H9 (cell line): ENCODE results near the gene TMEM236. TPM values are rescaled to one million over a fixed set of nuclear protein-coding genes. Genes with fewer than 3 reads are reported as not detected.

ENCODE experiments used
- DNase-seq: peaks from one replicate; pipeline ENCODE4 v3.0.0-alpha.2; 2017
- H2AFZ ChIP-seq: one replicate; pipeline ENCODE4 v1.6.1; 2013; ENCODE audit warnings: mild to moderate bottlenecking, low read length, control low read depth, moderate library complexity
- H2AK5ac ChIP-seq: 2 replicates; pipeline ENCODE4 v1.6.1; 2013; ENCODE audit warnings: low read length, control low read depth, mixed read lengths; ENCODE audit not compliant: insufficient read length
- H2BK120ac ChIP-seq: one replicate; pipeline ENCODE4 v1.6.1; 2013; ENCODE audit warnings: low read depth, mild to moderate bottlenecking, low read length, control low read depth, inconsistent platforms; ENCODE audit not compliant: poor library complexity, severe bottlenecking
- H2BK12ac ChIP-seq: 2 replicates; pipeline ENCODE4 v1.6.1; 2013; ENCODE audit warnings: low read length, control low read depth, mixed read lengths, low read depth; ENCODE audit not compliant: insufficient read length
- H2BK15ac ChIP-seq: 2 replicates; pipeline ENCODE4 v1.6.1; 2013; ENCODE audit warnings: low read depth, low read length, control low read depth
- H2BK20ac ChIP-seq: one replicate; pipeline ENCODE4 v1.6.1; 2013; ENCODE audit warnings: low read depth, mild to moderate bottlenecking, low read length, control low read depth, inconsistent platforms; ENCODE audit not compliant: poor library complexity, severe bottlenecking
- H2BK5ac ChIP-seq: 2 replicates; pipeline ENCODE4 v1.6.1; 2013; ENCODE audit warnings: low read length, control low read depth, mixed read lengths; ENCODE audit not compliant: insufficient read length
- H3K14ac ChIP-seq: 2 replicates; pipeline ENCODE4 v1.6.1; 2013; ENCODE audit warnings: low read length, control low read depth; ENCODE audit not compliant: insufficient read depth
- H3K18ac ChIP-seq: 2 replicates; pipeline ENCODE4 v1.6.1; 2013; ENCODE audit warnings: low read depth, mild to moderate bottlenecking, mixed read lengths, low read length, control low read depth; ENCODE audit not compliant: insufficient read length
- H3K23ac ChIP-seq: 2 replicates; pipeline ENCODE4 v1.6.1; 2013; ENCODE audit warnings: low read length, control low read depth, mixed read lengths, low read depth; ENCODE audit not compliant: insufficient read length
- H3K23me2 ChIP-seq: 2 replicates; pipeline ENCODE4 v1.6.1; 2013; ENCODE audit warnings: low read depth, mild to moderate bottlenecking, mixed read lengths, low read length, control low read depth; ENCODE audit not compliant: insufficient read length, poor library complexity, severe bottlenecking
- H3K27ac ChIP-seq: 2 replicates; pipeline ENCODE4 v1.5.1; 2013; ENCODE audit warnings: low read length, control low read depth, mixed read lengths, low read depth; ENCODE audit not compliant: insufficient read length
- H3K27me3 ChIP-seq: 2 replicates; pipeline ENCODE4 v1.6.1; 2013; ENCODE audit warnings: low read length, control low read depth, inconsistent platforms; ENCODE audit not compliant: insufficient read depth
- H3K4ac ChIP-seq: 2 replicates; pipeline ENCODE4 v1.6.1; 2013; ENCODE audit warnings: low read depth, mild to moderate bottlenecking, control low read depth, inconsistent platforms, low read length, moderate library complexity
- H3K4me1 ChIP-seq: 2 replicates; pipeline ENCODE4 v1.6.1; 2013; ENCODE audit warnings: low read length, control low read depth, inconsistent platforms; ENCODE audit not compliant: insufficient read depth
- H3K4me2 ChIP-seq: 2 replicates; pipeline ENCODE4 v1.6.1; 2013; ENCODE audit warnings: low read length, control low read depth, mixed read lengths; ENCODE audit not compliant: insufficient read length, insufficient read depth
- H3K56ac ChIP-seq: 2 replicates; pipeline ENCODE4 v1.6.1; 2013; ENCODE audit warnings: low read depth, mild to moderate bottlenecking, mixed read lengths, low read length, control low read depth; ENCODE audit not compliant: insufficient read length
- H3K79me1 ChIP-seq: 2 replicates; pipeline ENCODE4 v1.6.1; 2013; ENCODE audit warnings: low read depth, mild to moderate bottlenecking, moderate library complexity, low read length, control low read depth, inconsistent platforms; ENCODE audit not compliant: insufficient read depth, poor library complexity, severe bottlenecking
- H3K79me2 ChIP-seq: 2 replicates; pipeline ENCODE4 v1.6.1; 2013; ENCODE audit warnings: low read length, control low read depth, inconsistent platforms; ENCODE audit not compliant: insufficient read depth
- H3K9ac ChIP-seq: 2 replicates; pipeline ENCODE4 v1.6.1; 2013; ENCODE audit warnings: low read length, control low read depth, mixed read lengths; ENCODE audit not compliant: insufficient read length; ENCODE audit errors: extremely low read depth
- H3K9me3 ChIP-seq: one replicate; pipeline ENCODE4 v1.6.1; 2013; ENCODE audit warnings: low read depth, low read length, inconsistent platforms; ENCODE audit not compliant: control insufficient read depth
- H3T11ph ChIP-seq: one replicate; pipeline ENCODE4 v1.6.1; 2013; ENCODE audit warnings: mild to moderate bottlenecking, low read length, control low read depth, inconsistent platforms
- H4K20me1 ChIP-seq: one replicate; pipeline ENCODE4 v1.6.1; 2013; ENCODE audit not compliant: control insufficient read depth, insufficient read length, insufficient read depth
- H4K5ac ChIP-seq: 2 replicates; pipeline ENCODE4 v1.6.1; 2013; ENCODE audit warnings: low read depth, mild to moderate bottlenecking, mixed read lengths, low read length, control low read depth; ENCODE audit not compliant: insufficient read length
- H4K8ac ChIP-seq: replicated peaks from 2 replicates; pipeline ENCODE4 v1.6.1; 2013; ENCODE audit warnings: low read length, control low read depth, mixed read lengths, low read depth; ENCODE audit not compliant: insufficient read length
- H4K91ac ChIP-seq: 2 replicates; pipeline ENCODE4 v1.6.1; 2013; ENCODE audit warnings: low read depth, mild to moderate bottlenecking, moderate library complexity, mixed read lengths, low read length, control low read depth; ENCODE audit not compliant: insufficient read length
- H3K27ac Mint-ChIP-seq, 3 experiments: 2 replicates in 2 of 3; 3 replicates in 1 of 3; pipeline ENCODE4 v1.8.0; 2020 to 2021; ENCODE audit warnings: mixed read lengths in 3 of 3, mild to moderate bottlenecking in 1 of 3, moderate library complexity in 1 of 3
- H3K27me3 Mint-ChIP-seq: 2 replicates; pipeline ENCODE4 v1.8.0; 2021; ENCODE audit warnings: low read depth, mild to moderate bottlenecking, moderate library complexity, mixed read lengths
- H3K36me3 Mint-ChIP-seq, 3 experiments: 2 replicates in 2 of 3; 3 replicates in 1 of 3; pipeline ENCODE4 v1.8.0; 2020 to 2021; ENCODE audit warnings: low read depth in 3 of 3, mixed read lengths in 3 of 3; ENCODE audit not compliant: insufficient read depth in 1 of 3
- H3K4me1 Mint-ChIP-seq, 2 experiments: 2 replicates each; pipeline ENCODE4 v1.8.0; 2020; ENCODE audit warnings: mixed read lengths in 2 of 2
- H3K4me3 Mint-ChIP-seq, 2 experiments: 2 replicates in 1 of 2; 3 replicates in 1 of 2; pipeline ENCODE4 v1.8.0; 2020 to 2021; ENCODE audit warnings: mild to moderate bottlenecking in 2 of 2, mixed read lengths in 2 of 2, moderate library complexity in 1 of 2
- H3K9me3 Mint-ChIP-seq, 2 experiments: 2 replicates in 1 of 2; 3 replicates in 1 of 2; pipeline ENCODE4 v1.8.0; 2020; ENCODE audit warnings: mild to moderate bottlenecking in 2 of 2, mixed read lengths in 2 of 2, moderate library complexity in 1 of 2
- WGBS: extraction: QIAGEN DNeasy Blood & Tissue Kit; methylation state at CpG from one replicate; pipeline ENCODE4 v1.1.7; 2013; ENCODE audit warnings: missing lambda C conversion rate, low lambda C conversion rate, mixed read lengths; ENCODE audit not compliant: insufficient read length; ENCODE audit errors: extremely low coverage; 5-methylcytosine and 5-hydroxymethylcytosine counted together
- total RNA-seq: library from RNA; stranded (reverse); gene quantifications from 2 replicates; pipeline ENCODE4 v1.2.1, GENCODE V29; 2021
- TF ChIP-seq, protein P1 (sequence below): fragments of 200-600 bp; sonication (generic); conservative IDR thresholded peaks from 3 replicates; pipeline ENCODE4 v1.8.0; 2021; ENCODE audit warnings: antibody characterized with exemption, mild to moderate bottlenecking

Gene TMEM236
- total RNA-seq, 1 experiment from 2014 or later: not detected

DNA sequence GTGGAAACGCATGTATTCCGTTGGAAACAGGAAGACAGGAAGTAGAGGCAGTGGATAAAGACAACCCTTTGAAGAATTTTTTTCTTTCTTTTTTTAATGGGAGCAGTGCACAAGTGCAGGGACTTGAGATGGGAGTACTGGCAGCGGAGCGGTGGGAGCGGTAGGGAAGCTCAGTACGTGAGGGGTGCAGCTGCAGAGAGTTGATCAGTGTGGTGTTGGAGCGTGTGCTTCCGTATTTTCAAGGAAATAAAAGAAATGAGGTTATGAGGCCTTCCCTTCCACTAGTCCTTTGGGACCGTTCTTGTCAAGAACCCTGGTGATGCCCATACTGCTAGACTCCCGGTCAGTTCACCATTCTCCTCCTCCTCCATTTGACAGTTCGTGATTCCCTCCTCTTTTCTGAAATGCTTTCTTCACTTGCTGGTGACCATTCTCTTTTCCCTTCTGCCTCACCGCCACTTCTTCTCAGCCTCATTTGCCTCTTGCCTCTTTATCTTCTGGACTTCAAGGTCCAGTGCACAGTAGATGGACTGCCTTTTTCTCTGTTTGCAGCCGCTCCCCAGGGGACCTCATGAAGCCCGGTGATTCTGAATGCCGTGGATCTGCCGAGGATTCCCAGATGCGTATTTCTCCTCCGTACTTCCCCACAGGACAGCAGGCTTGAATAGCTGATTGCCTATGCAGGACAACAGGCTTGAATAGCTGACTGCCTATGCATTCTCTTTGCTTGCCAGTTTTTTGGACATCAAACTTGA lies 39.1 kb upstream of the TMEM236 start:
- Histone ChIP-seq H2BK12ac (no peak overlapping the region), H4K91ac (no peak overlapping the region), H2BK15ac (no peak overlapping the region), H2BK5ac (no peak overlapping the region), H3K4ac (no peak overlapping the region), H2AK5ac (no peak overlapping the region), H3K27ac (no peak overlapping the region), H4K20me1 (no peaks in the 10 kb centered on the region), H2AFZ (no peak overlapping the region), H3K27me3 (no peaks in the 10 kb centered on the region), H3K23ac (no peak overlapping the region), H4K8ac (no peak overlapping the region), H2BK20ac (no peak overlapping the region), H3K14ac (no peak overlapping the region), H3K4me2 (no peak overlapping the region), H3K4me1 (no peaks in the 10 kb centered on the region), H3K56ac (no peak overlapping the region), H3T11ph (no peak overlapping the region), H4K5ac (no peak overlapping the region), H3K18ac (no peak overlapping the region), H3K9ac (no peak overlapping the region), H3K79me2 (no peaks in the 10 kb centered on the region), H3K23me2 (no peaks in the 10 kb centered on the region), H2BK120ac (no peak overlapping the region), H3K79me1 (no peaks in the 10 kb centered on the region), H3K9me3 (no peaks in the 10 kb centered on the region)
- H3K27me3 Mint-ChIP-seq: no peaks in the 10 kb centered on the region
- peaks cover 6 to 7% of the 10 kb centered on the region in 2 experiments; a peak in 3 of 4 replicates for H3K4me1 Mint-ChIP-seq
- TF ChIP-seq, protein P1, sequence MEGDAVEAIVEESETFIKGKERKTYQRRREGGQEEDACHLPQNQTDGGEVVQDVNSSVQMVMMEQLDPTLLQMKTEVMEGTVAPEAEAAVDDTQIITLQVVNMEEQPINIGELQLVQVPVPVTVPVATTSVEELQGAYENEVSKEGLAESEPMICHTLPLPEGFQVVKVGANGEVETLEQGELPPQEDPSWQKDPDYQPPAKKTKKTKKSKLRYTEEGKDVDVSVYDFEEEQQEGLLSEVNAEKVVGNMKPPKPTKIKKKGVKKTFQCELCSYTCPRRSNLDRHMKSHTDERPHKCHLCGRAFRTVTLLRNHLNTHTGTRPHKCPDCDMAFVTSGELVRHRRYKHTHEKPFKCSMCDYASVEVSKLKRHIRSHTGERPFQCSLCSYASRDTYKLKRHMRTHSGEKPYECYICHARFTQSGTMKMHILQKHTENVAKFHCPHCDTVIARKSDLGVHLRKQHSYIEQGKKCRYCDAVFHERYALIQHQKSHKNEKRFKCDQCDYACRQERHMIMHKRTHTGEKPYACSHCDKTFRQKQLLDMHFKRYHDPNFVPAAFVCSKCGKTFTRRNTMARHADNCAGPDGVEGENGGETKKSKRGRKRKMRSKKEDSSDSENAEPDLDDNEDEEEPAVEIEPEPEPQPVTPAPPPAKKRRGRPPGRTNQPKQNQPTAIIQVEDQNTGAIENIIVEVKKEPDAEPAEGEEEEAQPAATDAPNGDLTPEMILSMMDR: no peak
- H3K4me3 Mint-ChIP-seq: no peak overlapping the region
- H3K27ac Mint-ChIP-seq: peak overlapping the region in 2 of 3 experiments; percentile 45 to 86; a peak in 4 of 7 replicates
- H3K36me3 Mint-ChIP-seq: peaks cover 27 to 66% (median 49%) of the 10 kb centered on the region in 3 experiments
- DNase-seq: no peak
- H3K9me3 Mint-ChIP-seq: no peaks in the 10 kb centered on the region; a peak in 1 of 5 replicates
- WGBS: no CpG with 5 or more reads among the region's 18 CpGs
